Fibroblast of lung (primary cell): Measurements from ENCODE around the gene MT3. TPM values are rescaled to one million over a fixed set of nuclear protein-coding genes. Genes with fewer than 3 reads are reported as not detected.
"Not testable (repeated sequence)": the region's sequence is repeated elsewhere in the genome, so short reads cannot be mapped to it uniquely, and the experiment has no call there.

Experiments
- DNase-seq, 2 donors: peaks; one replicate each; pipeline versions ENCODE4 v3.0.0 to v3.0.0-alpha.2; 2010; ENCODE audit warnings: low read depth in 2 of 2
- H2AFZ ChIP-seq: 2 replicates; pipeline ENCODE4 v1.5.1; 2012; ENCODE audit warnings: low read length, control low read depth, inconsistent platforms
- H3K27ac ChIP-seq: 2 replicates; pipeline ENCODE4 v1.5.1; 2011; ENCODE audit warnings: low read length, control low read depth; ENCODE audit not compliant: insufficient read depth
- H3K27me3 ChIP-seq: 2 replicates; pipeline ENCODE4 v1.5.1; 2011; ENCODE audit warnings: mild to moderate bottlenecking, low read length; ENCODE audit not compliant: control insufficient read depth, insufficient read depth
- H3K36me3 ChIP-seq: 2 replicates; pipeline ENCODE4 v1.5.1; 2011; ENCODE audit warnings: low read length; ENCODE audit not compliant: control insufficient read depth, insufficient read depth
- H3K4me1 ChIP-seq: 2 replicates; pipeline ENCODE4 v1.5.1; 2011; ENCODE audit warnings: low read length; ENCODE audit not compliant: control insufficient read depth, insufficient read depth; ENCODE audit errors: extremely low read depth
- H3K4me2 ChIP-seq: 2 replicates; pipeline ENCODE4 v1.5.1; 2011; ENCODE audit warnings: low read length, control low read depth; ENCODE audit not compliant: insufficient read depth; ENCODE audit errors: extremely low read depth
- H3K4me3 ChIP-seq, 4 experiments: fragments of 200-600 bp in 1 of 4; sonication (generic) in 1 of 4; replicated peaks in 1 of 4; 2 replicates each; pipeline ENCODE4 v1.5.1; 2011 to 2016; ENCODE audit warnings: low read length in 4 of 4, low read depth in 3 of 4, mild to moderate bottlenecking in 3 of 4, control low read depth in 2 of 4, inconsistent platforms in 1 of 4, mixed read lengths in 1 of 4; ENCODE audit not compliant: insufficient read depth in 1 of 4; ENCODE audit errors: control extremely low read depth in 1 of 4
- H3K79me2 ChIP-seq: 2 replicates; pipeline ENCODE4 v1.5.1; 2012; ENCODE audit warnings: mild to moderate bottlenecking, low read length, inconsistent platforms; ENCODE audit not compliant: control insufficient read depth, insufficient read depth
- H3K9ac ChIP-seq: 2 replicates; pipeline ENCODE4 v1.5.1; 2011; ENCODE audit warnings: mild to moderate bottlenecking, low read length, control low read depth; ENCODE audit not compliant: insufficient read depth
- H3K9me3 ChIP-seq: 2 replicates; pipeline ENCODE4 v1.5.1; 2012; ENCODE audit warnings: low read depth, low read length; ENCODE audit not compliant: control insufficient read depth, insufficient read depth
- H4K20me1 ChIP-seq: 2 replicates; pipeline ENCODE4 v1.5.1; 2011; ENCODE audit warnings: low read length; ENCODE audit not compliant: control insufficient read depth, insufficient read depth; ENCODE audit errors: extremely low read depth
- CTCF ChIP-seq, 2 donors: IDR thresholded peaks in 1 of 2; conservative IDR thresholded peaks in 1 of 2; 1 replicate in 1 of 2; 2 replicates in 1 of 2; pipeline ENCODE4 v1.5.1; 2011 to 2012; ENCODE audit warnings: low read length in 2 of 2, control low read depth in 1 of 2, inconsistent platforms in 1 of 2, low read depth in 1 of 2, mild to moderate bottlenecking in 1 of 2
- EZH2 ChIP-seq: IDR thresholded peaks from 2 replicates; pipeline ENCODE4 v1.5.1; 2012; ENCODE audit warnings: low read length, control low read depth, mild to moderate bottlenecking; ENCODE audit errors: missing control alignments
- polyA plus RNA-seq, 2 donors: library from polyadenylated mRNA; depleted of rRNA in 1 of 2; stranded (reverse) in 1 of 2; unstranded in 1 of 2; fragments of >200 nt; gene quantifications; 2 replicates each; pipeline ENCODE4 v1.2.1, GENCODE V29; 2011 to 2012; ENCODE audit warnings: missing spikeins in 1 of 2
- total RNA-seq: library from RNA; depleted of rRNA; stranded (reverse); fragments of >200 nt; gene quantifications from 2 replicates; pipeline ENCODE4 v1.2.1, GENCODE V29; 2014

Gene MT3
- total and polyA plus RNA-seq, 2 donors (not counting 1 experiment from before 2014, with no cell fraction given) = not detected

GRCh38 chr16:56577300-56577625, 12.1 kb upstream of the MT3 start:
- Histone ChIP-seq H4K20me1 (no peaks in the 10 kb centered on the region), H3K27ac (no peak overlapping the region), H3K4me1 (no peaks in the 10 kb centered on the region), H3K9ac (no peak overlapping the region), H3K4me2 (no peak overlapping the region), H2AFZ (no peak overlapping the region), H3K79me2 (no peaks in the 10 kb centered on the region), H3K27me3 (no peaks in the 10 kb centered on the region), H3K4me3 (no peak overlapping the region), H3K9me3 (no peaks in the 10 kb centered on the region), H3K36me3 (no peaks in the 10 kb centered on the region)
- TF ChIP-seq EZH2 = no peak
- TF ChIP-seq CTCF (conservative IDR thresholded peaks at IDR 0.05 in 1 of 2, IDR thresholded peaks at IDR 0.05 in 1 of 2; ENCODE audit: low read depth in 1 of 2, low read length in 2 of 2) = no peak
- no peak for DNase-seq

- no peaks in the 10 kb centered on the region for H3K79me2 ChIP-seq
- no peaks in the 10 kb centered on the region for H3K4me1 ChIP-seq
- no peaks in the 10 kb centered on the region for H3K9me3 ChIP-seq
- no peak overlapping the region for H3K4me2 ChIP-seq
- TF ChIP-seq CTCF (conservative IDR thresholded peaks at IDR 0.05 in 1 of 2, IDR thresholded peaks at IDR 0.05 in 1 of 2; ENCODE audit: low read depth in 1 of 2, low read length in 2 of 2) = no peak
- TF ChIP-seq EZH2 = no peak
- H3K9ac ChIP-seq = no peak overlapping the region
- no peak overlapping the region for H3K4me3 ChIP-seq
- no peak overlapping the region for H2AFZ ChIP-seq
- no peak for DNase-seq
- H4K20me1 ChIP-seq = no peaks in the 10 kb centered on the region
- peaks cover 9% of the 10 kb centered on the region for H3K27me3 ChIP-seq
- no peak overlapping the region for H3K27ac ChIP-seq
- H3K36me3 ChIP-seq = no peaks in the 10 kb centered on the region
These were observed 8.8 kb upstream of the MT3 start for GRCh38 chr16:56580391-56581048.

- DNase-seq, H3K27ac ChIP-seq, H3K4me3 ChIP-seq, H4K20me1 ChIP-seq, H3K4me1 ChIP-seq, H3K9ac ChIP-seq, H3K4me2 ChIP-seq, H3K9me3 ChIP-seq, H3K79me2 ChIP-seq, H2AFZ ChIP-seq, H3K36me3 ChIP-seq: not testable (repeated sequence)
- peaks cover 13% of the 10 kb centered on the region for H3K27me3 ChIP-seq
These were observed 6.4 kb upstream of the MT3 start for GRCh38 chr16:56582911-56583310.
